Measurements from ENCODE around the gene INTS2. TPM values are rescaled to one million over a fixed set of nuclear protein-coding genes. Genes with fewer than 3 reads are reported as not detected.

INTS2 gene
- polyA plus RNA-seq, 2 of the 4 experiments (the other 2 are of a cell fraction), result 14.0 to 35.0 TPM

- TF ChIP-seq RFX5 (IDR thresholded peaks at IDR 0.05) (peak; percentile 63), EHF (CRISPR knock-in tag; IDR thresholded peaks at IDR 0.05) (0 out of 2 replicates have a peak, but pooled peaks have one; percentile 16), EP300 (IDR thresholded peaks at IDR 0.05) (no peak), GATA3 (IDR thresholded peaks at IDR 0.05; ENCODE audit: borderline replicate concordance) (no peak), RARB (CRISPR knock-in tag; IDR thresholded peaks at IDR 0.05) (no peak), ZC3H11A (IDR thresholded peaks at IDR 0.05) (no peak), KDM1A (IDR thresholded peaks at IDR 0.05; ENCODE audit: low read depth) (no peak), FOSL2 (IDR thresholded peaks at IDR 0.05) (no peak), FOSL2 (CRISPR knock-in tag; IDR thresholded peaks at IDR 0.05) (peak; percentile 35; the same call in 1 of the 2 replicates), POLR2AphosphoS2 (conservative IDR thresholded peaks at IDR 0.05; ENCODE audit: low read length) (no peak), HOXB13 (CRISPR knock-in tag; IDR thresholded peaks at IDR 0.05; ENCODE audit: low read depth) (no peak), RNF2 (IDR thresholded peaks at IDR 0.05; ENCODE audit: borderline replicate concordance, low read depth) (no peak), NR3C1 (IDR thresholded peaks at IDR 0.05) (no peak), ESRRA (IDR thresholded peaks at IDR 0.05; ENCODE audit: borderline replicate concordance, low read length) (no peak), ZFP36 (IDR thresholded peaks at IDR 0.05; ENCODE audit: borderline replicate concordance, partially characterized antibody) (no peak), HOXA7 (CRISPR knock-in tag; IDR thresholded peaks at IDR 0.05) (no peak), ZNF302 (CRISPR knock-in tag; IDR thresholded peaks at IDR 0.05) (no peak), CHD2 (IDR thresholded peaks at IDR 0.05; ENCODE audit: low read length, partially characterized antibody) (no peak), JUNB (IDR thresholded peaks at IDR 0.05) (no peak), CBX8 (IDR thresholded peaks at IDR 0.05) (no peak), CEBPB (IDR thresholded peaks at IDR 0.05) (no peak), HEYL (CRISPR knock-in tag; IDR thresholded peaks at IDR 0.05) (no peak), HES2 (IDR thresholded peaks at IDR 0.05) (no peak), JUN (IDR thresholded peaks at IDR 0.05) (peak; percentile 93 to 98), NFE2L2 (conservative IDR thresholded peaks at IDR 0.05; ENCODE audit: low read length) (no peak)
- TF ChIP-seq, protein P1, sequence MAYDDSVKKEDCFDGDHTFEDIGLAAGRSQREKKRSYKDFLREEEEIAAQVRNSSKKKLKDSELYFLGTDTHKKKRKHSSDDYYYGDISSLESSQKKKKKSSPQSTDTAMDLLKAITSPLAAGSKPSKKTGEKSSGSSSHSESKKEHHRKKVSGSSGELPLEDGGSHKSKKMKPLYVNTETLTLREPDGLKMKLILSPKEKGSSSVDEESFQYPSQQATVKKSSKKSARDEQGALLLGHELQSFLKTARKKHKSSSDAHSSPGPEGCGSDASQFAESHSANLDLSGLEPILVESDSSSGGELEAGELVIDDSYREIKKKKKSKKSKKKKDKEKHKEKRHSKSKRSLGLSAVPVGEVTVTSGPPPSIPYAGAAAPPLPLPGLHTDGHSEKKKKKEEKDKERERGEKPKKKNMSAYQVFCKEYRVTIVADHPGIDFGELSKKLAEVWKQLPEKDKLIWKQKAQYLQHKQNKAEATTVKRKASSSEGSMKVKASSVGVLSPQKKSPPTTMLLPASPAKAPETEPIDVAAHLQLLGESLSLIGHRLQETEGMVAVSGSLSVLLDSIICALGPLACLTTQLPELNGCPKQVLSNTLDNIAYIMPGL (CRISPR knock-in tag; IDR thresholded peaks at IDR 0.05; ENCODE audit: borderline replicate concordance), result peak; percentile 99
- TF ChIP-seq, protein P2, sequence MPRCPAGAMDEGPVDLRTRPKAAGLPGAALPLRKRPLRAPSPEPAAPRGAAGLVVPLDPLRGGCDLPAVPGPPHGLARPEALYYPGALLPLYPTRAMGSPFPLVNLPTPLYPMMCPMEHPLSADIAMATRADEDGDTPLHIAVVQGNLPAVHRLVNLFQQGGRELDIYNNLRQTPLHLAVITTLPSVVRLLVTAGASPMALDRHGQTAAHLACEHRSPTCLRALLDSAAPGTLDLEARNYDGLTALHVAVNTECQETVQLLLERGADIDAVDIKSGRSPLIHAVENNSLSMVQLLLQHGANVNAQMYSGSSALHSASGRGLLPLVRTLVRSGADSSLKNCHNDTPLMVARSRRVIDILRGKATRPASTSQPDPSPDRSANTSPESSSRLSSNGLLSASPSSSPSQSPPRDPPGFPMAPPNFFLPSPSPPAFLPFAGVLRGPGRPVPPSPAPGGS (IDR thresholded peaks at IDR 0.05), result peak; percentile 95
- TF ChIP-seq, protein P3, sequence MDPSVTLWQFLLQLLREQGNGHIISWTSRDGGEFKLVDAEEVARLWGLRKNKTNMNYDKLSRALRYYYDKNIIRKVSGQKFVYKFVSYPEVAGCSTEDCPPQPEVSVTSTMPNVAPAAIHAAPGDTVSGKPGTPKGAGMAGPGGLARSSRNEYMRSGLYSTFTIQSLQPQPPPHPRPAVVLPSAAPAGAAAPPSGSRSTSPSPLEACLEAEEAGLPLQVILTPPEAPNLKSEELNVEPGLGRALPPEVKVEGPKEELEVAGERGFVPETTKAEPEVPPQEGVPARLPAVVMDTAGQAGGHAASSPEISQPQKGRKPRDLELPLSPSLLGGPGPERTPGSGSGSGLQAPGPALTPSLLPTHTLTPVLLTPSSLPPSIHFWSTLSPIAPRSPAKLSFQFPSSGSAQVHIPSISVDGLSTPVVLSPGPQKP (IDR thresholded peaks at IDR 0.05; ENCODE audit: low read depth, low read length), result no peak
Measured at GRCh38 chr17:61927208-61928100, at the start of gene INTS2 (continued).
